Lung (tissue), 12 donors: ENCODE results near the gene CFB. TPM values are rescaled to one million over a fixed set of nuclear protein-coding genes. Genes with fewer than 3 reads are reported as not detected.

Experiments
- ATAC-seq: fragments of 200-7000 bp; cut with Tn5 transposase; one replicate; pipeline ENCODE4 v1.9.1; 2020; ENCODE audit warnings: moderate number of reproducible peaks; ENCODE audit not compliant: insufficient read depth, low FRiP score
- DNase-seq, 3 donors: peaks; one replicate each; pipeline ENCODE4 v3.0.0-alpha.2; 2013 to 2017
- H3K27ac ChIP-seq, 2 donors: one replicate each; pipeline ENCODE4 v1.5.1; 2013; ENCODE audit warnings: mild to moderate bottlenecking in 2 of 2, moderate library complexity in 2 of 2, control low read depth in 1 of 2, inconsistent platforms in 1 of 2, low read depth in 1 of 2, low read length in 1 of 2
- H3K27me3 ChIP-seq, 3 donors: one replicate each; pipeline ENCODE4 v1.5.1; 2013; ENCODE audit warnings: low read length in 2 of 3; ENCODE audit not compliant: control insufficient read depth in 3 of 3, insufficient read depth in 3 of 3
- H3K36me3 ChIP-seq, 4 donors: one replicate each; pipeline ENCODE4 v1.5.1; 2013; ENCODE audit warnings: low read length in 4 of 4, mild to moderate bottlenecking in 1 of 4, moderate library complexity in 1 of 4; ENCODE audit not compliant: control insufficient read depth in 4 of 4, insufficient read depth in 4 of 4
- H3K4me1 ChIP-seq, 5 donors: one replicate each; pipeline ENCODE4 v1.5.1; 2013; ENCODE audit warnings: low read length in 5 of 5, mild to moderate bottlenecking in 2 of 5, moderate library complexity in 1 of 5; ENCODE audit not compliant: control insufficient read depth in 5 of 5, insufficient read depth in 5 of 5
- H3K4me3 ChIP-seq: one replicate; pipeline ENCODE4 v1.5.1; 2013; ENCODE audit warnings: mild to moderate bottlenecking, control low read depth, moderate library complexity
- H3K9ac ChIP-seq, 2 donors: one replicate each; pipeline ENCODE4 v1.5.1; 2013; ENCODE audit warnings: low read length in 2 of 2, control low read depth in 1 of 2; ENCODE audit not compliant: insufficient read depth in 1 of 2
- H3K9me3 ChIP-seq, 4 donors: one replicate each; pipeline ENCODE4 v1.5.1; 2013; ENCODE audit warnings: low read length in 3 of 4, mild to moderate bottlenecking in 1 of 4, moderate library complexity in 1 of 4; ENCODE audit not compliant: control insufficient read depth in 4 of 4, insufficient read depth in 3 of 4
- WGBS, 2 donors: extraction: QIAGEN DNeasy Blood & Tissue Kit; methylation state at CpG; one replicate each; pipeline ENCODE4 v1.1.7; 2013; 5-methylcytosine and 5-hydroxymethylcytosine counted together
- polyA plus RNA-seq, 2 donors: library from polyadenylated mRNA; stranded (reverse); fragments of 200-250 nt; gene quantifications; one replicate each; pipeline ENCODE4 v1.2.1, GENCODE V29; 2013
- total RNA-seq, 2 donors: library from RNA; depleted of rRNA in 1 of 2; stranded (reverse); fragments of >200 nt in 1 of 2; gene quantifications; one replicate each; pipeline ENCODE4 v1.2.1, GENCODE V29; 2014 to 2021
- TF ChIP-seq, protein P1 (sequence below): IDR thresholded peaks from 2 replicates; pipeline ENCODE4 v1.5.1; 2012; ENCODE audit warnings: mild to moderate bottlenecking; ENCODE audit errors: control extremely low read depth, extremely low read depth
- donor health status: control.
- donor health status: control.
- donor health status: Bipolar disorder and iron deficiency.
- donor health status: healthy.
- donor health status: DM: yes; HTN: yes; CAD: no.

Gene CFB
- total and polyA plus RNA-seq, 4 donors = 173 to 297 (median 234) TPM

DNA sequence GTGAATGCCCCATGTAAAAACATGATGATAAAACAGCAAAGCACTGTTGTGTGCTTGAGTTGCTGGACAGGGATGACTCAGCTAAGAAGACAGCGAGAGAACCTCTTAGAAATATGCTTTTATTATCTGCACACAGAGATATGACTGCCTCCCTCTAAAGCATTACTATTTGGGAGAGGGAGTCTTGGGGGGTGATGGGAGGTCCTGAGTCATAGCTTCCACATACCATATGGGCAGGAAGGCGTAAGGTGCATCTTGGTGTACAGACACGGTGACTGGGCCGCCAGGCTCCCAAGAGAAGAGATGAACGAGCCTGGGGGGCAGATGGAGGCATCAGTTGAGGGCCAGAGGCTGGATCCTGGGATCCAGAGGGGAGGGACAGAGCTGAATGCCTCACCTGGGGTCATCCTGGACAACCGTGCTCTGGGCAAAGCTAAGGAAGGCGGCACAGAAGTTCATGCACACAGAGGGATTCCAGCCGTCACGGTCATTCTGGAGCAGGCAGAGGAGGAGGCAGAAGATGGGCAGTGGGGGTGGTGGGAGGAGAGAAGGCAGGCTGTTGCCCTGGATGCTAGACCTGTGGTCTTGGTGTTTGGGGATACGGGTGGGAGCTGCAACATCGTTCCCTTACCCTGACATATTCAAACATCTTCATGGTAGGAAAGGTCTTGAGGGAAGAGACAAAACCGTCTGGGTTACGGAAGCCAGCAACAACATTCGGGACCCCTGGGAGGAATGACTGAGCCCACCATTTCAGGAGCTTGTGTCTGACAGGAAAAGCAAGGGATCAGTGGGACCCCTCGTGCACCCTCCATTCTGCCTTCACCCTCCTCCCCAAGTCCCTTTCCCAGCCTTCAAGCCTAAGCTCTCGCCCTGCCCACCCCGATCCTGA lies 24.1 kb downstream of the CFB start:
- no peak for DNase-seq
- TF ChIP-seq, protein P1, sequence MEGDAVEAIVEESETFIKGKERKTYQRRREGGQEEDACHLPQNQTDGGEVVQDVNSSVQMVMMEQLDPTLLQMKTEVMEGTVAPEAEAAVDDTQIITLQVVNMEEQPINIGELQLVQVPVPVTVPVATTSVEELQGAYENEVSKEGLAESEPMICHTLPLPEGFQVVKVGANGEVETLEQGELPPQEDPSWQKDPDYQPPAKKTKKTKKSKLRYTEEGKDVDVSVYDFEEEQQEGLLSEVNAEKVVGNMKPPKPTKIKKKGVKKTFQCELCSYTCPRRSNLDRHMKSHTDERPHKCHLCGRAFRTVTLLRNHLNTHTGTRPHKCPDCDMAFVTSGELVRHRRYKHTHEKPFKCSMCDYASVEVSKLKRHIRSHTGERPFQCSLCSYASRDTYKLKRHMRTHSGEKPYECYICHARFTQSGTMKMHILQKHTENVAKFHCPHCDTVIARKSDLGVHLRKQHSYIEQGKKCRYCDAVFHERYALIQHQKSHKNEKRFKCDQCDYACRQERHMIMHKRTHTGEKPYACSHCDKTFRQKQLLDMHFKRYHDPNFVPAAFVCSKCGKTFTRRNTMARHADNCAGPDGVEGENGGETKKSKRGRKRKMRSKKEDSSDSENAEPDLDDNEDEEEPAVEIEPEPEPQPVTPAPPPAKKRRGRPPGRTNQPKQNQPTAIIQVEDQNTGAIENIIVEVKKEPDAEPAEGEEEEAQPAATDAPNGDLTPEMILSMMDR = no peak
- Histone ChIP-seq H3K27ac (peak overlapping the region in 1 of 2 donors; percentile 93), H3K4me1 (peaks cover 5 to 25% (median 8%) of the 10 kb centered on the region in 5 donors), H3K9ac (no peak overlapping the region), H3K27me3 (no peaks in the 10 kb centered on the region), H3K9me3 (no peaks in the 10 kb centered on the region), H3K4me3 (no peak overlapping the region), H3K36me3 (peaks cover 7 to 47% (median 24%) of the 10 kb centered on the region in 4 donors)
- 81 to 86% methylated on average over 17 of the region's 17 CpGs for WGBS, 2 donors
- no peak for ATAC-seq

DNA sequence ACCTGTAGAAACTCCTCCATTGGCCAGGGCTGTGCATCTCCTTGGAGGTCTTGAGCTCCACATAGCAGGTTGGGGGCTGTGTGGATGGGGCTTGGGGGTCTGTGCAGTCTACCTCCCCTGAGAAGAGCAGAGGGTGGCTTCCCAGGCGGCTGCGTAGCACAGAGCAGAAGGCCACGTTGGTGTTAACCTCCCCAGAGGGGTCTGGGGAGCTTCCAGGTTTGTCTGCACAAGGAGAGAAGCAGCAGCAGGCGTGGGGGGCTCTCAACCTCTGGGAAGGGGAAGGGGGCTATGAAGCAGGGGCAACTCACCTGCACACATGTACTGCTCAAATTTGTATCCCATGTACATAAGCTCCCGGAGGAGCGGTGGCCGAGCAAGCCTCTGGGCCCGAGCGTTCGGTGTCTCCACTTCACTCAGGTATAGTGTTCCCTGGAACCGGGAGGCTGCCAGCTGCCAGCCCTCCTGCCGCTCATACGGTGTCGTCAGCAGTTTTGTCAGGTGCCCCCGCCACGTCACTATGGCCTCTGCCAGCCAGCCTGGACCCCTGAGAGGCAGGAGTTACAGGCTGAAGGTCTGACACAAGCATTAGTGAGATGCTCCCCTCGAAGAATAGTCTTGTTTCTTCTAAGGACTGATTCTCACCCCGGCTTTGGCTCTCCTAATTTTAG lies 24.8 kb downstream of the CFB start:
- H3K4me1 ChIP-seq = peaks cover 5 to 25% (median 8%) of the 10 kb centered on the region in 5 donors
- 80 to 89% methylated on average over 18 of the region's 18 CpGs for WGBS, 2 donors
- ATAC-seq (no peak), DNase-seq (no peak)
- H3K4me3 ChIP-seq = no peak overlapping the region
- no peaks in the 10 kb centered on the region for H3K27me3 ChIP-seq
- peak overlapping the region; percentile 90 to 93 for H3K27ac ChIP-seq
- peaks cover 6 to 43% (median 22%) of the 10 kb centered on the region in 4 donors for H3K36me3 ChIP-seq
- H3K9ac ChIP-seq = peak overlapping the region; percentile 88 to 97
- TF ChIP-seq, protein P1 = no peak
- no peaks in the 10 kb centered on the region for H3K9me3 ChIP-seq

DNA sequence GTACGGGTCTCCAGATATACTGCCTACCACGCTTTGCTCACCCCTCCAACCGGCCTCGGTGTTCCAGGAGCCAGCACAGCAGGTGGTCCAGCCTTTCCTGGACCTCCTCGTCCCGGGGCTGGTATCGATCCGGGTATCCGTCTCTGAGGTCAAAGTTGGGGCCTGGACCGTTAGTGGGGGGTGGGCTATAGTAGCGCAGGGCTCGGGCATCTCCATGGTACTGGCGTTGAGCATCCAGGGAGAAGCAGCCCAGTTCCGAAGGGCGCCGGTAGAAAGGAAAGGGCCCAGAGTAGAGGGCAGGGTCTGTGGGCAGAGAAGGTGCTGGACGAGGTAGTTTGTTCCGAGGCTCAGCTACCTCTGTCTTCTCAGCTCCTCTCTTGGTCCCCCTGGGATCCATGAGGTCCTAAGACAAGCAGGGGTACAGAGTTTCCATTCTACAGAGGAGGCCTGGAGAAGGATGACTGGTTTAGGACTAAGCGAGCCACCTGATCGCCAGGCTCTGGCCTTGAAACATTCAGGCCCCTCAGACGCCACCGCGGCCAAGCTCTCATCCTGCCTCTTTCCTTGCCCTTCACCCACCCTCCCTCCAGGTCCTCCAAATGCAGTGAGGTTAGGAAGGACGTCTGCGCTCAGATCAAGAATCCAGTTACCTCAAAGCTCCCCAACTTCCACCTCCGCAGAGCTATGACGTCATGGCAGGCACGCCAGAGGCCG lies 25.5 kb downstream of the CFB start:
- Histone ChIP-seq H3K27me3 (no peaks in the 10 kb centered on the region), H3K27ac (peak overlapping the region; percentile 90 to 93), H3K4me1 (peaks cover 5 to 25% (median 8%) of the 10 kb centered on the region in 5 donors), H3K4me3 (peak overlapping the region; percentile 77), H3K9me3 (no peaks in the 10 kb centered on the region), H3K9ac (peak overlapping the region; percentile 88 to 97), H3K36me3 (peaks cover 3 to 38% (median 19%) of the 10 kb centered on the region in 4 donors)
- ATAC-seq (no peak), DNase-seq (no peak)
- TF ChIP-seq, protein P1 = no peak
- 21 to 25% methylated on average over 29 of the region's 29 CpGs for WGBS, 2 donors
